ENCODE results near the gene MAN2A2. TPM values are rescaled to one million over a fixed set of nuclear protein-coding genes. Genes with fewer than 3 reads are reported as not detected.

The MAN2A2 gene
- total RNA-seq, 4 donors from 2014 or later, result 46.8 to 109 (median 86.4) TPM

DNA sequence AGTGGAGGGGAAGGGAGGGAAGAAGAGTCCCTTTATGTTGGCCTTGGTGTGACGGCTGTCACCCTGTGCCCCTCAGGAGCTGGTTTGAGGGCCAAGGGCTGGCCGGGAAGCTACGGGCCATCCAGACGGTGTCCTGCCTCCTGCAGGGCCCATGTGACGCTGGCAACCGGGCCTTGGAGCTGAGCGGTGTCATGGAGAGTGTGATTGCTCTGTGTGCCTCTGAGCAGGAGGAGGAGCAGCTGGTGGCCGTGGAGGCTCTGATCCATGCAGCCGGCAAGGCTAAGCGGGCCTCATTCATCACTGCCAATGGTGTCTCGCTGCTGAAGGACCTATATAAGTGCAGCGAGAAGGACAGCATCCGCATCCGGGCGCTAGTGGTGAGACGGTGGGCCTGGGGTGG is 43.4 kb downstream of the MAN2A2 start:
- WGBS, 2 donors (ENCODE audit: low coverage in 1 of 2), result 80 to 96% methylated on average over 1 to 16 of the region's 16 CpGs
- H3K4me3 ChIP-seq, result no peak overlapping the region
- no peak overlapping the region for H3K27ac ChIP-seq
- TF ChIP-seq EP300 (IDR thresholded peaks at IDR 0.05; ENCODE audit: low read depth) (no peak), POLR2AphosphoS5 (IDR thresholded peaks at IDR 0.05) (no peak), POLR2A (IDR thresholded peaks at IDR 0.05) (no peak)
- TF ChIP-seq, protein P1, sequence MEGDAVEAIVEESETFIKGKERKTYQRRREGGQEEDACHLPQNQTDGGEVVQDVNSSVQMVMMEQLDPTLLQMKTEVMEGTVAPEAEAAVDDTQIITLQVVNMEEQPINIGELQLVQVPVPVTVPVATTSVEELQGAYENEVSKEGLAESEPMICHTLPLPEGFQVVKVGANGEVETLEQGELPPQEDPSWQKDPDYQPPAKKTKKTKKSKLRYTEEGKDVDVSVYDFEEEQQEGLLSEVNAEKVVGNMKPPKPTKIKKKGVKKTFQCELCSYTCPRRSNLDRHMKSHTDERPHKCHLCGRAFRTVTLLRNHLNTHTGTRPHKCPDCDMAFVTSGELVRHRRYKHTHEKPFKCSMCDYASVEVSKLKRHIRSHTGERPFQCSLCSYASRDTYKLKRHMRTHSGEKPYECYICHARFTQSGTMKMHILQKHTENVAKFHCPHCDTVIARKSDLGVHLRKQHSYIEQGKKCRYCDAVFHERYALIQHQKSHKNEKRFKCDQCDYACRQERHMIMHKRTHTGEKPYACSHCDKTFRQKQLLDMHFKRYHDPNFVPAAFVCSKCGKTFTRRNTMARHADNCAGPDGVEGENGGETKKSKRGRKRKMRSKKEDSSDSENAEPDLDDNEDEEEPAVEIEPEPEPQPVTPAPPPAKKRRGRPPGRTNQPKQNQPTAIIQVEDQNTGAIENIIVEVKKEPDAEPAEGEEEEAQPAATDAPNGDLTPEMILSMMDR (IDR thresholded peaks at IDR 0.05), result no peak
- no peaks in the 10 kb centered on the region for H3K9me3 ChIP-seq
- intact Hi-C loops (cut with DNase I; ENCODE audit: low total_unique reads), result no loop called here
- no peaks in the 10 kb centered on the region for H3K27me3 ChIP-seq
- no peak for DNase-seq
- in situ Hi-C loops (cut with MboI; ENCODE audit: low pct_ligation_motif_present in 1 of 4, low pct_unique_long_range_greater_than_20kb in 1 of 4, low sequenced_read_pairs in 3 of 4), result no loop called here
- H3K36me3 ChIP-seq, result peaks cover 0 to 55% (median 21%) of the 10 kb centered on the region in 4 donors
- H3K4me1 ChIP-seq, result peaks cover 0 to 4% (median 2%) of the 10 kb centered on the region in 4 donors

DNA sequence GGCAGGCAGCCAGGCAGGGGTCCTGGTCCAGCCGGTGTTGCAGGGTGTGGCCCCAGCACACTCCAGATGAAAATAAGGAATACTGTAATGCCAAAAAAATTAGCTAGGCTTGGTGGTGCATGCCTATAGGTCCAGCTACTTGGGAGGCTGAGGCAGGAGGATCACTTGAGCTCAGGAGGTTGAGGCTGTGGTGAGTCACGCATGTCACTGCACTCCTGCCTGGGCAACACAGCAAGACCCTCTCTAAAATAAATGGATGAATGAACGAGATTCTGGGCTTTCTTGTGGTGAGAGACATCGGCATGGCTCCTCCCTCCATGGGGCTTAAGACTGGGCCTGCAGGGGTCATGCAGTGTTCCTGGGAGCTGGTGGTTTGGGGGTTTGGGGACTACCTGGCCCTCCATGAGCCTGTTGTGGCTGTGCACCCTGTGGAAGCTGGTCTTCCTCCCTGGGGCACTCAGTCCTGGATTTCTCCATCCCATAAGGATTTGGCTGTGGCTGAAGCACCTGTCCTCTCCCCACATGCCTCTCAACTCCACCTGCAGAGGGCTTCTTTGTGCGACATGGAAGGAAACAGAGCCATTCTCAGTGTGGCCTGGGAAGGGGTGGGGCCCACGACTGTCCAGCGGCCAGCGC is 44.0 kb downstream of the MAN2A2 start:
- no peak overlapping the region for H3K4me3 ChIP-seq
- peaks cover 0 to 4% (median 2%) of the 10 kb centered on the region in 4 donors for H3K4me1 ChIP-seq
- TF ChIP-seq POLR2AphosphoS5 (IDR thresholded peaks at IDR 0.05), result no peak
- TF ChIP-seq EP300 (IDR thresholded peaks at IDR 0.05; ENCODE audit: low read depth), result no peak
- TF ChIP-seq POLR2A (IDR thresholded peaks at IDR 0.05), result no peak
- TF ChIP-seq, protein P1 (IDR thresholded peaks at IDR 0.05), result no peak
- no peak for DNase-seq
- H3K9me3 ChIP-seq, result no peaks in the 10 kb centered on the region
- no peaks in the 10 kb centered on the region for H3K27me3 ChIP-seq
- 92 to 100% methylated on average over 1 to 8 of the region's 8 CpGs for WGBS, 2 donors (ENCODE audit: low coverage in 1 of 2)
- intact Hi-C loops (cut with DNase I; ENCODE audit: low total_unique reads) (no loop called here), in situ Hi-C loops (cut with MboI; ENCODE audit: low pct_ligation_motif_present in 1 of 4, low pct_unique_long_range_greater_than_20kb in 1 of 4, low sequenced_read_pairs in 3 of 4) (no loop called here)
- H3K27ac ChIP-seq, result no peak overlapping the region
- H3K36me3 ChIP-seq, result peaks cover 0 to 55% (median 21%) of the 10 kb centered on the region in 4 donors

DNA sequence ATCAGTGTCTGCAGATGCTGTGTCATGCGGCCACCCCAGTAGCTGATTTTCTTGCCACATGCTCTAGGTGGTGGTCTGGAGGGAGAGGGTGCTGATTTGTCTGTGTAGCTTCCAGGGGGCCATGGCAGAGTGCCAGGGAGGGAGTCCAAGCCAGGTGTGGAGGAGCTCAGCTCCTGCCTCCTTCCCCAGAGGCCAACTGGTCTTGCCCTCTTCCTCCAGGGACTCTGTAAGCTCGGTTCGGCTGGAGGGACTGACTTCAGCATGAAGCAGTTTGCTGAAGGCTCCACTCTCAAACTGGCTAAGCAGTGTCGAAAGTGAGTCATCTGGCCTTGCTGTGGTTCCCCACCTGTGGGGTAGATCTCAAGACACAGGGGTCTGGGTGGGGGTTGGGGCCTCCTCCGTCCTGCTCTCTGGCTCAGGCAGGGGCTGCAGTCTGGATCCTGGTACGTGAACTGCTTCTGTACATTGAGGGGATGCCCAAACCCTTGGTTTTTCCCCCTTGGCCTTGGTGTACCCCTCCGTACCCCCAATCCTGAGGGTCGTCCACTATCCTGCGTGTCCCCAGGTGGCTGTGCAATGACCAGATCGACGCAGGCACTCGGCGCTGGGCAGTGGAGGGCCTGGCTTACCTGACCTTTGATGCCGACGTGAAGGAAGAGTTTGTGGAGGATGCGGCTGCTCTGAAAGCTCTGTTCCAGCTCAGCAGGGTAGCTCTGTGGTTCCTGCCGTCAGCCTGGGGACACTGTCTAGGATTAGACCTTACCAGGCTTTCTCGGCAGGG is 44.7 kb downstream of the MAN2A2 start:
- TF ChIP-seq POLR2A (IDR thresholded peaks at IDR 0.05) (no peak), POLR2AphosphoS5 (IDR thresholded peaks at IDR 0.05) (no peak), EP300 (IDR thresholded peaks at IDR 0.05; ENCODE audit: low read depth) (no peak)
- TF ChIP-seq, protein P1 (IDR thresholded peaks at IDR 0.05), result no peak
- DNase-seq, result no peak
- intact Hi-C loops (cut with DNase I; ENCODE audit: low total_unique reads), result no loop called here
- Histone ChIP-seq H3K27ac (no peak overlapping the region), H3K4me3 (no peak overlapping the region), H3K4me1 (peaks cover 0 to 4% (median 2%) of the 10 kb centered on the region in 4 donors), H3K9me3 (no peaks in the 10 kb centered on the region), H3K36me3 (peaks cover 0 to 48% (median 17%) of the 10 kb centered on the region in 4 donors), H3K27me3 (no peaks in the 10 kb centered on the region)
- in situ Hi-C loops (cut with MboI; ENCODE audit: low pct_ligation_motif_present in 1 of 4, low pct_unique_long_range_greater_than_20kb in 1 of 4, low sequenced_read_pairs in 3 of 4), result no loop called here
- 93 to 100% methylated on average over 2 to 18 of the region's 18 CpGs for WGBS, 2 donors (ENCODE audit: low coverage in 1 of 2)

DNA sequence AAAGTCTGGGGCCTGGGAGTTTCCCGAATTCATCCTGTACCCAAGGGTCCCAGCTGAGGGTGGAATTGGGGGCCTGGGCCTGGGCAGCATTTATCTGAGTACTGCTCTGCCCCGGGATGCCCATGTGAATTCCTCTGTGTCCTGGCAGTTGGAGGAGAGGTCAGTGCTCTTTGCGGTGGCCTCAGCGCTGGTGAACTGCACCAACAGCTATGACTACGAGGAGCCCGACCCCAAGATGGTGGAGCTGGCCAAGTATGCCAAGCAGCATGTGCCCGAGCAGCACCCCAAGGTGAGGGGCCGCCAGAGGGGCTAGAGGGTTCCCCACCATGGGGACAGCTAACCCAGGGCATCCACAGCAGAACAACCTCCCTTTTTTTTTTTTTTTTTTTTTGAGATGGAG is 45.4 kb downstream of the MAN2A2 start:
- TF ChIP-seq POLR2AphosphoS5 (IDR thresholded peaks at IDR 0.05) (no peak), POLR2A (IDR thresholded peaks at IDR 0.05) (no peak)
- TF ChIP-seq, protein P1 (IDR thresholded peaks at IDR 0.05), result no peak
- no peak overlapping the region for H3K4me3 ChIP-seq
- no peak for DNase-seq
- no peaks in the 10 kb centered on the region for H3K9me3 ChIP-seq
- no peak overlapping the region for H3K27ac ChIP-seq
- H3K4me1 ChIP-seq, result peaks cover 0 to 4% (median 2%) of the 10 kb centered on the region in 4 donors
- in situ Hi-C loops (cut with MboI; ENCODE audit: low pct_ligation_motif_present in 1 of 4, low pct_unique_long_range_greater_than_20kb in 1 of 4, low sequenced_read_pairs in 3 of 4), result no loop called here
- intact Hi-C loops (cut with DNase I; ENCODE audit: low total_unique reads), result no loop called here
- H3K27me3 ChIP-seq, result no peaks in the 10 kb centered on the region
- H3K36me3 ChIP-seq, result peaks cover 0 to 40% (median 14%) of the 10 kb centered on the region in 4 donors
- 91% methylated on average over 5 of the region's 8 CpGs; no CpG with 5 or more reads in 1 of the 2 donors for WGBS, 2 donors (ENCODE audit: low coverage in 1 of 2)
